ENCODE data around the gene SCN3A.

The SCN3A gene

DNA sequence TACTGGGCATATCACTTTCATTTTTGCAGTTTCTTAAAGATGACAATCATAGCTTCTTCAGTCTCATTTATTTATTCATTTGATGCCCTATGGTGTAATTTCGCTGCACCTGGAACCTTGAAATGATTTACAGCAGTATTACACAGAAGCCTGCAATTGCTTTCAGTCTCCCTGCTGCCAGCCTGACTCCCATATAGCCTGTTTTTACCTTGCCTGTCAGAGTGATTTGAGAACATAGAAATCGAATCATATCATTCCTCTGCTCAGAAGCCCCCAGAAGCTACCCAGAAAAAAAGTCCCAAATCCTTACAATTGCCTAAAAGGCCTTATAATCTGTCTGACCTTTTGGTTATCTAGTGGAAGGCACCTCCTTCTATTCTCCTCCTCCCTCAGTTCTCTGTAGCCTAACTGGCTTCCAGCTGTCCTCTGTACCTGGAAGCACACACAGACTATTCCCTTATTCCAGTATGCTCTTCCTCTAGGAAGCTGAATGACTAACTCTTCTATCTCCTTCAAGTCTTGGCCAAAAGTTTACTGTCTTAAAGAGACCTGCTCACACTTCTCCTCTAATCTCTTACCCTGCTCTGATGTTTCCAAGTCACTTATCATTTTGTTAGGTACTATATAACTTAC, 12.6 kb downstream of the SCN3A start:
- no peak for DNase-seq (ENCODE audit: low read depth, low spot score)

DNA sequence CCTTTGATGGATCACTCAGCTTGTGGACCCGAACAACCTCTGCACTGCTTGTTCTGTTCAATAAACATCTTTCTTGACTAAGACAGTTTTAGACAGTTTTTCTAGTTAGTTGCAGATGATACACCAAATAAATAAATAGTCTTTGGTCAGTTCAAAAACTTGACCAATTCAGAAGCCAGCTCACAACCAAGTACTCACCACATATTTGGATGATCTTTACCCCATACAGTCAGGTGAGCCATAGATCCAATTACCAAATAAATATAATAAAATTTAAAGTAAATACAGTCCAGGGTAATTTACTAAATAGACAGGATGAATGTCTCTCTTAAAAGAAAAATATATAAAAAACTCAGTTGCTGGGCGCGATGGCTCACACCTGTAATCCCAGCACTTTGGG, 18.2 kb downstream of the SCN3A start:
- DNase-seq (ENCODE audit: low read depth, low spot score) = no peak

DNA sequence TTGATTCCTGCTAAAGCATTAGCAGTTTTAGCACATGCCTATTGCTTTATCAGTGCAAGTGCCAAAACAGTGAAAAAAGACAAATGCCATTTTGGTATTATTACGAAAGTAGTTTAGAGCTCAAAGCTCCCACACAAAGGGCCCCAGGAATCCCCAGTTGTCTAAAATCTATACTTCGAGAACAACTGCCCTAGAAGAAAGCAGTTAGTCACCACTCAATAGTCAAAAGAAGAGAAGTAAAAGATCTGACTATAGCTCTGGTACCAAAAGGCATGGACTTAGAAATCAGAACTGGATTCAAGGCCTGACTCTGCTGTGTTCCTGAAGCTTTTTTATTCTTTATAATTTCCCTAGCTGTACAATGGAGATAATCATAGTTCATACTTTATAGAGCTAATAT, 21.8 kb downstream of the SCN3A start:
- DNase-seq (ENCODE audit: low read depth, low spot score) = no peak

DNA sequence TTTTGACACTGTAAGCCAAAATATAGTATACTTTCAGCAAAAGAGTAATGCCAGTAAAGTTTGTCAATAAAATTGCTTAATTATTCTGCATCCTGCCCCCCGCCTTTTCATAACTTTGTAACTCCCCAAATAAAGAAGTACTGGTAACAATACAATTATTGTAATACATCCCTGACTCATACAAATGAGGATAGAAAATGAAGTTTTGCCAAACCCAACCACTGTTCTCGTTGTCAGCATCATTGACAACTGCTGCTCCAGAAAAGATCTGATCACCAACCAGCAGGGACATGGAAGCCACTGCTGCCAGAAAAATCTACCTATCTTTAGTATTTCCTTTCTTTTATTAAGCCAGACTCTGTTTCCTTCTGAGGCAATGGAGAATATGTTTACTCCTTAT, 27.1 kb downstream of the SCN3A start:
- no peak for DNase-seq (ENCODE audit: low read depth, low spot score)

DNA sequence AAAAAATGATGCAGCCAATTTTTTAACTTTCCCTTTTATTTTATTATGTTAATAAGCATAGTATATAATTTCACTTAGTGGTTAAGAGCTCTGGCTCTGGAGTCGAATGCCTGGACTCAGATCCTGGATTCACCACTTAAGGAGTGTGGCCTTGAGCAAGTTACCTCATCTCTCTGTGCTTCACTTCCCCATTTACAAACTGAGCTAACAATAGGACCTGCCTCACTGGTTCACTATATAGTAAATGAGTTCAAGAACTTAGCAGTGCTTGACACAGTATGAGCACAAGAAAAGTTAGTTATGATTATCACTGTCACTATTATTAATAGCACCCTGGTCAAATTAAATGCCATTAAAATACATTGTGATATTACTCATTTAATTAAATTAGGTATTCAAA, 30.6 kb downstream of the SCN3A start:
- no peak for DNase-seq (ENCODE audit: low read depth, low spot score)

DNA sequence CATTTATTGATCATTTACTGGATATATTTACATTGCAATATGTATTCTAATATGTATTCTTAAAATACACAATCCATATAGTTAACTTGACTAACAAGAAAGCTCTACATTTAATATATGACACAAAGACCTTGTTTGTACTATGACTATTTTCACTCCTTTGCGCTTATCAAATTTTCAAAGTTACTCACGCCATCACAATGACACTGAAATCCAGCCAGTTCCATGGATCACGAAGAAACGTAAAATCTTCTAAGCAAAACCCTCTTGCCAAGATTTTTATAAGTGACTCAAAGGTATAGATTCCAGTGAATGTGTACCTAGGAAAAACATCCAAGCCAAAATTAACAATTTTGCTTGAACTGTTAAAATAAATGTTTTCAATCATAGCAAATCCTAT, 39.6 kb downstream of the SCN3A start:
- DNase-seq (ENCODE audit: low read depth, low spot score) = peak; percentile 56

DNA sequence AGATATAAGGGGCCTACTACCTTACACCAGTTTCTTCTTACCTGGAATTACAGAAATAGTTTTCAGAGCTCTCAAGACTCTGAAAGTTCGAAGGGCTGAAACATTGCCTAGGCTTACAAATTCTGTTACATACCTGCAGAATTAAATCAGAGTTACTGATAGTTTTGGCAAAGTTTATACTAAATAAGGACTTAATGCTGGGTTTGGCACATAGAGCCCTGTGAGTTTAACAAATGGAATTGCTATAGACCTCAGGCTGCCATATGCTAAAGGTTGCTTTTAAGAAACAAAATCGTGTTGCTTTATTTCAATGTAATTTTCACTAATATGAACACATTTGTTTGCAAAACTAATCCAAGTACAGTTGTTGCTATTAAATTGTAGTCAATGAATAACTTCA, 40.1 kb downstream of the SCN3A start:
- DNase-seq (ENCODE audit: low read depth, low spot score) = peak; percentile 49

DNA sequence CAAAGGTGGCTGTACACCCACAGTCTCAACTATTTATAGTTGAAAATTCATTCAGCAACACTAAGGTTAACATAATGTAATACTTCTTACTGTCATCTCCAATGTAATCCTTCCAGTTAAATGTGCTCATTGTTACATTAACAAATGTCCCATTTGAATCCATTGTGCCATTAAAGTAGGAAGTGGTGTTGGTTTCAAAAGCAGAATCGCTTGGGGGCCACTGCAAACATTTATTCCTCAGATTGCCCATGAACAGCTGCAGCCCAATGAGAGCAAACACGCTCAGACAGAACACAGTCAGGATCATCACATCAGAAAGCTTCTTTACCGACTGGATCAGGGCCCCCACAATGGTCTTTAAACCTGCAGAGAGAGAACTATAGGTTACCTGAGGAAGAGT, 41.4 kb downstream of the SCN3A start:
- no peak for DNase-seq (ENCODE audit: low read depth, low spot score)

DNA sequence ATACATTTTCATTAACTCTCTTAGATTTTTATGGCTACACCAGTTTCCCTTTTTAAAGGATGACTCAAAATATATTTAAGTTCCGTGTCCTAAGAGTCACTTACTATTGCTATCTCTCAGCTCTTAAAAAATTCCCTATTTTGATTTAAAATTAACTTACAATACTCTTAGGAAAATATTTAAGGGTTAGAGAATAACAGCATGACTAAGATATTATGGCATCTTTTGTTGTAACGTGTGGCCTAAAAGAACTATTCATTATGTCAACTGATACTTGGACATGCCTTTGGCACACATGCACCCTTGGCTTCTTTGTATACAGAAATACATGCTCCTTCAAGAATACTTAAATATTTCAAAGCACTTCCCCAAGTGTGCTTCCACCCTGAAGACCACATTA, 42.3 kb downstream of the SCN3A start:
- peak; percentile 51 for DNase-seq (ENCODE audit: low read depth, low spot score)

DNA sequence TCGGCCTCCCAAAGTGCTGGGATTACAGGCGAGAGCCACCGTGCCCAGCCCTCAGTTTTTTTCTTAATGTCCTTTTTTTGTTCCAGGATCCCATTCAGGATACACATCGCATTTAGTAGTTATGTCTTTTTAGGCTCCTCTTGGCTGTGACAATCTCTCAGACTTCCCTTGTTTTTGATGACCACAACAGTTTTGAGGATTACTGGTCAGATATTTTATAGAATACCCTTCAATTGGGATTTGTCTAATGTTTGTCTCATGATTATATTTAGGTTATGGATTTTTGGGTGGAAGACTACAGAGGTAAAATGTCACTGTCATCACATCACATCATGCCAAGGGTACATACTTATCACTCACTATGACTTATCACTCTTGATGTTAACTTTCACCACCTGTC, 46.7 kb downstream of the SCN3A start:
- DNase-seq (ENCODE audit: low read depth, low spot score) = no peak

DNA sequence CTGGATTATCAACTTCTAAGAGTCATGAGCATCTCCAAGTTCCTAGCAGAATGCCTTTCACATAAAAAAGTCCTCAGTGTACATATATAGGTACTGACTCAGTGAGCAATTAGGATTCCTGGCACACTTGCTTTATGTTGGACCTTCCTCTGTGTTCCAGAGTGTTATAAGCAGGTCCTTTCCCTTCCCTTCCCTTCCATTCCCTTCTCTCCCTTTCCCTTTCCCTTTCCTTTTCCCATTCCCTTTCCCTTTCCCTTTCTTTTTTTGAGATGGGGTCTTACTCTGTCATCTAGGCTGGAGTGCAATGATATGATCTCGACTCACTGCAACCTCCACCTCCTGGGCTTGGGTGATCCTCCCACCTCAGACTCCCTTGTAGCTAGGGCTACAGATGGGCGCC, 48.7 kb downstream of the SCN3A start:
- DNase-seq (ENCODE audit: low read depth, low spot score) = no peak

DNA sequence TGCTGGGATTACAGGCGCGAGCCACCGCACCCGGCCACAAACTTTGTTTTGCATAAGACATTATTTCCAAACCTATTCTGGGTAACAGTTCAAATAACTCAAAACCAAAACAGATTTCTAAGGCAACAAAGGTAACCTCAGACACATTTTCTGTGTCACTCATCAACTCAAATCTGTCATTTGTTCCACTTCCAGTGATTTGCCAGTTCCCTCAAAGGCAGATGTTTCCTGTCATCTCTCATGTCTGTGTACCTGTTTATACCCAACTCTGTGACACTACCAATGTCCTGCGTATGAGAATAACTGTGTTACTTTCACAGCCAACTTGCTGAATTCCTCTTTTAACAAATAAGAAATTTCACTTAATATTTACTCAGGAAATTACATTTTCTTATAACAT, 54.4 kb downstream of the SCN3A start:
- DNase-seq (ENCODE audit: low read depth, low spot score) = no peak

DNA sequence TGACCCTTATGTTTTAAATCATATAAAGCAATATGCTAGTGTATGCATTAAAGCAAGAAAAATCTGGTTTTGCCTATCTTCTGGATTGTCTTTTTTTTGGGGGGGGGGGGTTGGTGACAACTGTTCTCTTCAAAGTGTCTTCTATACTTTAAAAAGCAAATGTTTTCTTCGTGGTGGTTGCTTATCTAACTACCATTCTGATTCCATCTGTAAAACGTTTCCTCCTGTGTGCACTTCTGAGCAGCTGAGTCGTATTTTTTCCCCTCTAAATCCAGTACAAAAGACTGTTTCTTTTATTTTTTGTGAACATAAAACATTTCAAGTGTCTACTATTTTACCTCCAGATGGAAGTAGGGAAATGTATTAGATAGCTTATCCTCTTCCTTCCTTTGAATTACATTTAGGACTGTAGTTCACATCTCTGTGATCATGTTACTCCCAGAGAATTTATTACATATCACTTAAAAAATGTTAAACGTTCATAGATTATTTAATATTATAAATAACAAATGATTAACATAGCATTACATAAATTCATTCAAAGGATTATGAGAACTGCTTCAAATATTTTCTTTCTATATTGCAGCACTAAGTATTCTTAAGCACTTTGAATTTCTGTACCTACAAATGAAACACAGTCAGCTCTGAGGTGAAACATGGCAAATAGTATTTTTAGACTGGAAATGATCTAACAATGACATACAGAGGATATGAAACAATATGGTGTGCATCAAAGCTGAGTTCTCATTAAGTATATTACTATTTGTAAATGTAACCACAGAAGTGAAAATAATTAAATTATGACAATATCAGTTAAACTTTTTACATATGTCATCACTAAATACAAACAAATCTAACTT, 56.4 kb downstream of the SCN3A start:
- DNase-seq (ENCODE audit: low read depth, low spot score) = no peak

DNA sequence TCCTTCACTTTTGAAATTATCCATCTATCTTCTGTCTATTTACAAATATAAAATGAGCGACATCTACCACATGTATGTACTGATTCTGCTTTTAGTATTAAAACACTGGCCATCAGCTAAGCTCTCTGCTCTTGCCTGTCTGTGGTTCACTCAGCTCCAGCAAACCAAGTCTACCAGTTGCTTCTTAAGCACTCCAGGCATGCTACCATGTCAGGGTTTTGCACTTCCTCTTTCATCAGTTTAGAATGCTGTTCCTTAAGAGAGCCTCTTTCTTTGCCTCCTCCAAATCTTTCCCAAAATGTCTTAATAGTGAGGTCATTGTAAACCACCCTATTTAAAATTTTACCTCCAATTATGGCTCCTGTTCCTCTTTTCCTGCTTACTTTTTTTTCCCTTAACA, 59.5 kb downstream of the SCN3A start:
- DNase-seq (ENCODE audit: low read depth, low spot score) = no peak

DNA sequence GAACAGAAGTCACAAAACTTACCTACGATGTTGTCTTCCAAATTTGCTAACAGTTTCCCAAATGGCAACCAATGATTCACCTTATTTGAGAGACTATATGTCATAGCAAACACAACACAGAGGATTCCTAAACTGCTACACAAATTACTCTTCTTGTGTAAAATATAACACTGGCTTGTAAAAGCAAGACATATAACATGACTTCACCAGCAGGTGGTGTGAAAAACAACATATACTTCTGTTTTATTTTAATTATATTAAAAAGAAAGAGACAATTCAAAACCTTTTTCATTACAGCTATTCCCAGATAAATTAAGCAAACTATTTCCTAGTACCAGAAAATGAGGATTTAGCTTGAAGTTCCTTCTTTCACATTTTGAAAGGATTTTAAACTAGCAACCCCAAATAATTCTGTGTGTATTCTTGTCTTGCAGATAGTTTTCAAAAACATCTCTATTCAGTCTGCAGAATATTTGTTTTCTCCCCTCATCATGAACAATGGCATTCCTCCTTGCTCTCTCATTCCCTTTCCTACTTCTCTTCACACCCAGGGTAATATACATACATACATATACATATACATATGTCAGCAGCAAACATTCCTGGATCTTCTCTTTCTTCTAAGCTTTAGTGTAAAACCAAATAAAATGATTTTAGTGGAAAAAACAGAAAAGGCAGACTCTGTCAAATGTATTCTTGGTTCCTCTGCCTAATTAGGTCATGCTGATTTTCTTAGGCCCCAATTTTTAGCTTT, 62.1 kb downstream of the SCN3A start:
- no peak for DNase-seq (ENCODE audit: low read depth, low spot score)

DNA sequence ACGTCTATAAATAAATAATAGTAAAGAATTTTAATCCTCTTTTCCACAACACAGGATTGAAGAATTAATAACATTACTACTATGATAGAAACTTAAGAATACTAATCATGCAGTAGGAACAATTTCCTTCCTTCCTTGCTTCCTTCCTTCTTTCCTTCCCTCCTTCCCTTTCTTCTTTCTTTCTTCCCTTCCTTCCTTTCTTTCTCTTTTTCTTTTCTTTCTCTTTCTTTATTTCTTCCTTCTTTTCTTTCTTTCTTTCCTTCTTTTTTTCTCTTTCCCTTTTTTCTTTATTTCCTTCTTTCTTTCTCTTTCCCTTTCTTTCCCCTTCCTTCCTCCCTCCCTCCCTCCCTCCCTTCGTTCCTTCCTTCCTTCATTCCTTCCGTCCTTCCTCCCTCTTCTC, 77.6 kb downstream of the SCN3A start:
- DNase-seq (ENCODE audit: low read depth, low spot score) = no peak

DNA sequence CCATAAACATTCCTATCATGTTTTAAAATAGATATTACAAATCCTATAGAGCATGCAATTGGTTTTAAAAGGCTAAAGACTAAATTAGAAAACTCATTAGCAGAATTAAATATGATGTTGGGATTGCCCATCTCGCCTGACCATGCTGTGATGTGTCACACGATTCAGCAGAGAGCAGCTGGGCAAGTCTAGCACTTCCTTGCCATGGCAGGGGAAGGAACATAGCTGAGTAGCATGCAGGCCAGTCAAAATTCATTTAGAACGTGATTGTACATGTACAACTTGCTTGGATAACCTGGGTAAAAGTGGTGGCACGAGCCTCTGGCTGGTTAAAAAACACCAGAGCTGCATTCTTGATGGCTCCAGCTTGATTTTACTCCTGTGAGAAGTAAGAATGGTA, 81.3 kb downstream of the SCN3A start:
- DNase-seq (ENCODE audit: low read depth, low spot score) = no peak

DNA sequence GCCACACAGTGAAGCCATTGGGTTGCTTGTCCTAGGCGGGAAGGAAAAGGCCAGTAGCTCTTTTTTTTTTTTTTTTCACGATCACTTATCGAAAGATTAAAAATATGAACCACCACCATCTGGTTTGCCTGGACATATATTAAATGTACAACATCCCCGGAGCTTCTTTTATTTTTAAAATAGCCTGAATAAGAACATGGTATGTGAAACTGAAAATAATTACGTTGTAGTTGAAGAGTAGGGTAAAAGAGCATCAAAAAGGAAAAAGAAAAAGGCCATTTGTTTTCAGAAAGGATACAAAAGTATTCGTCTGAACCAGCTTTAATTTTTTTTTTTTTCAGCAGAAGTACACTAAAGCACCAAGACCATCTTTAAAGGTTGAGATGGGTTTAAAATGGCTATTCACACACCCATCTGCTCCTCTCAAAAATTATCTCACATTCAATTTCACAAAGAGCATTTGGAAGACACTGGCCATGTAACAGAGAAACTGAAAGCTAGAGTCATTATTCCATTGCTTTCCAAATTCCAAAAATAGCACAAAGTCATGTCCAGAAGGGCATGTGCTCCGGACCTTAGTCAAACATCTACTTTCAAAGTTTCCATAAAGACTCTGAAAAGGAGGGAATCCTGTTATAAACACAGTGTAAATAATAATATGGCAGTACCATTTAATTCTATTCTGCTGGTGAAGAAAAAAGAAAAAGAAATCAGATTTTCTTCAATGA, 82.9 kb downstream of the SCN3A start:
- DNase-seq (ENCODE audit: low read depth, low spot score) = no peak

DNA sequence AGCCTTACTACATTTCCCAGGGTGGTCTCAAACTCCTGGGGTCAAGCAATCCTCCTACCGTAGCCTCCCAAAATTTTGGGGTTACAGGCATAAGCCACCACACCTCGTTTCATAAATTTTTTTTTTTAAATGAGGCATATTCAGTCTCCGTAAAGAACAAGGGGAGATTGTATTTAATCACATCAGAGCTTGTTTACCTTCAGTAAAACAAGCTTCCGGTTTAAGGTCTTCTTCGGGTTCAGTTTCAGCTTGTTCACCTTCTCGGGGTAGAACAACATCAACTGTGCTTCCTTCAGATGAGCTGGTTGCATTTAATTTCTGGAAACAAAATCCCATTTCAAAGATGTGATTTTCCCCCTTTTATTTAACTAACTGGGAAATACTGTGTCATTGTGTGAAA, 88.6 kb downstream of the SCN3A start:
- DNase-seq (ENCODE audit: low read depth, low spot score) = no peak

DNA sequence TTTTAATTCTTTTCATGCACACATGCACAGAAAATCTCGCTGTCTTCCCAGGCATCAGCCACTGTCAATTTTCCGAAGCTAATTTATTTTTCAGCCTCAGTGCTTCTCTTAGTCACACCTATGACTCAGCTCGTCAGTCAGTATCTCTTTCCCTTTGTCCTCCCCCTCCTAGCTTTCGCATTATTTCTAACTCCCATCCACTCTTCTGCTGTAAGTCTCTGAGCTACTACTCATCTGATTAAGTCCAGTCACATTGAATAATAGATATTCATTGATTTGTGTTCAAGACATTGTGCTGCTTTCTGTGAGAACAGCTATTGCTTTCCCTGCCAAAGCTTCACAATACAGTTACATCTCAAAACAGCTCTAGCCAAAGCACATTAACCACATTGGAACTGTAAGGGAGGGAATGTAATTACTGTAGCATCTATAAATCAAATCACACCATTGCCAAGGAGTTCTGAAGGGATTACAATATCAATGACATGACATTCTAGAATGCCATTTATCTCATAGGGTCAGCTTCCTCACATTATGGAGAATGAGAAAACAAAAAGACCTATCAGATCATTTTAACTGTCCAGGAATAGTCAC, 89.4 kb downstream of the SCN3A start:
- DNase-seq (ENCODE audit: low read depth, low spot score) = peak; percentile 71

DNA sequence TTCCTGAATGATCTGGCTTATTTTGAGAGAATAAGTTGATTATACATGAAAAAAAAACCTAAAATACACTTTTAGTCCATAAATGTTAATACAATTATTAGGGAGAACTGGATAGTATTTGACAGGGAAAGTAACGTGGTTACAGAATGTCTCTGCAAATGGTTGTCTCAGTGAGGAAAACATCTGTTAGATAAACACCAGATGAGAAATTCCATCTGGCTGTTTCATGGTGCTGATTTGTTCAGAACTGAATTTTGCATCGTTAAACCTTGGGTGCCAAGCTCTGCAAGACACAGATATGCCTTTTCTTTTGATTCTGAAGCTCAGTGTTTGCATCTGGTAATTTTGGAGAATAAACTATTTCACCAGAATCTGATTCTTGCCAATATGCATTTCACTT, 90.4 kb downstream of the SCN3A start:
- peak; percentile 21 for DNase-seq (ENCODE audit: low read depth, low spot score)

DNA sequence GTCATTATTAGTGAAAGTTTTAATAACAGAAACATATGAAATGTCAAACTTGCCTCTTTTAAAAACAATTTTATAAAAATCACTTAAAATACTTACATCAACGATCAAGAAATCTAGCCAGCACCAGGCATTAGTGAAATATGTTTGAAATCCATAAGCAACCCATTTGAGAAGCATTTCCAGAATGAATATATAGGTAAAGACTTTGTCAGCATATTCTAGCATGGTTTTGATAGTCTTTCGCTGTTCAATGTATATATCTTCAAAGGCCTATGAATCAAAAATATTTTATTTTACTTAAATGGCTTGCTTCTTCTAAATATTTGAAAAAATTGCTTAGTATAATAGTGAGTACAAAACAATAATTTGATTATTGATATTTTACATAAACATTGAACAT, 91.1 kb downstream of the SCN3A start:
- DNase-seq (ENCODE audit: low read depth, low spot score) = no peak
